Esophagus muscularis mucosa (tissue), 3 donors: ENCODE data around the gene PABPC3.

Experiments
- CTCF ChIP-seq, 3 experiments: fragments of 200-600 bp in 2 of 3; fragments of 450-650 bp in 1 of 3; sonication (generic) in 2 of 3; IDR thresholded peaks; one replicate each; pipeline ENCODE4 v1.5.1; 2017 to 2019; ENCODE audit warnings: antibody characterized with exemption in 3 of 3, mild to moderate bottlenecking in 2 of 3, moderate library complexity in 1 of 3
- POLR2A ChIP-seq: fragments of 450-650 bp; IDR thresholded peaks from one replicate; pipeline ENCODE4 v1.6.1; 2017; ENCODE audit warnings: antibody characterized with exemption, moderate library complexity, mild to moderate bottlenecking, low read depth

- TF ChIP-seq POLR2A: no peak
- no peak for TF ChIP-seq CTCF (IDR thresholded peaks at IDR 0.05)
These were observed 35.0 kb downstream of the PABPC3 start for GRCh38 chr13:25130944-25131343.
